ENCODE results near the gene TRRAP.

TRRAP gene

GRCh38 chr7:98992076-98992475 is 113.7 kb downstream of the TRRAP start:
- TF ChIP-seq, protein P1, sequence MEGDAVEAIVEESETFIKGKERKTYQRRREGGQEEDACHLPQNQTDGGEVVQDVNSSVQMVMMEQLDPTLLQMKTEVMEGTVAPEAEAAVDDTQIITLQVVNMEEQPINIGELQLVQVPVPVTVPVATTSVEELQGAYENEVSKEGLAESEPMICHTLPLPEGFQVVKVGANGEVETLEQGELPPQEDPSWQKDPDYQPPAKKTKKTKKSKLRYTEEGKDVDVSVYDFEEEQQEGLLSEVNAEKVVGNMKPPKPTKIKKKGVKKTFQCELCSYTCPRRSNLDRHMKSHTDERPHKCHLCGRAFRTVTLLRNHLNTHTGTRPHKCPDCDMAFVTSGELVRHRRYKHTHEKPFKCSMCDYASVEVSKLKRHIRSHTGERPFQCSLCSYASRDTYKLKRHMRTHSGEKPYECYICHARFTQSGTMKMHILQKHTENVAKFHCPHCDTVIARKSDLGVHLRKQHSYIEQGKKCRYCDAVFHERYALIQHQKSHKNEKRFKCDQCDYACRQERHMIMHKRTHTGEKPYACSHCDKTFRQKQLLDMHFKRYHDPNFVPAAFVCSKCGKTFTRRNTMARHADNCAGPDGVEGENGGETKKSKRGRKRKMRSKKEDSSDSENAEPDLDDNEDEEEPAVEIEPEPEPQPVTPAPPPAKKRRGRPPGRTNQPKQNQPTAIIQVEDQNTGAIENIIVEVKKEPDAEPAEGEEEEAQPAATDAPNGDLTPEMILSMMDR (IDR thresholded peaks at IDR 0.05): no peak
- H2AFZ ChIP-seq: no peak overlapping the region
- no peaks in the 10 kb centered on the region for H3K36me3 ChIP-seq (ENCODE audit: control insufficient read depth, insufficient read depth, low read length)
- H3K27me3 ChIP-seq (ENCODE audit: control insufficient read depth, insufficient read depth, low read length): no peaks in the 10 kb centered on the region
- no peaks in the 10 kb centered on the region for H3K9me3 ChIP-seq (ENCODE audit: control insufficient read depth, low read length)
- H3K27ac ChIP-seq: no peak overlapping the region
- H3K79me2 ChIP-seq: peaks cover 13% of the 10 kb centered on the region
- no peak overlapping the region for H3K4me2 ChIP-seq (ENCODE audit: low read length)
- no peak overlapping the region for H3K9ac ChIP-seq
- no peak overlapping the region for H3K4me3 ChIP-seq (ENCODE audit: low read depth, low read length)
- no peaks in the 10 kb centered on the region for H3K4me1 ChIP-seq

GRCh38 chr7:98993024-98993897 is 114.9 kb downstream of the TRRAP start:
- Histone ChIP-seq H3K4me2 (ENCODE audit: low read length) (no peak overlapping the region), H3K36me3 (ENCODE audit: control insufficient read depth, insufficient read depth, low read length) (no peaks in the 10 kb centered on the region)
- TF ChIP-seq, protein P1 (IDR thresholded peaks at IDR 0.05): no peak

DNA sequence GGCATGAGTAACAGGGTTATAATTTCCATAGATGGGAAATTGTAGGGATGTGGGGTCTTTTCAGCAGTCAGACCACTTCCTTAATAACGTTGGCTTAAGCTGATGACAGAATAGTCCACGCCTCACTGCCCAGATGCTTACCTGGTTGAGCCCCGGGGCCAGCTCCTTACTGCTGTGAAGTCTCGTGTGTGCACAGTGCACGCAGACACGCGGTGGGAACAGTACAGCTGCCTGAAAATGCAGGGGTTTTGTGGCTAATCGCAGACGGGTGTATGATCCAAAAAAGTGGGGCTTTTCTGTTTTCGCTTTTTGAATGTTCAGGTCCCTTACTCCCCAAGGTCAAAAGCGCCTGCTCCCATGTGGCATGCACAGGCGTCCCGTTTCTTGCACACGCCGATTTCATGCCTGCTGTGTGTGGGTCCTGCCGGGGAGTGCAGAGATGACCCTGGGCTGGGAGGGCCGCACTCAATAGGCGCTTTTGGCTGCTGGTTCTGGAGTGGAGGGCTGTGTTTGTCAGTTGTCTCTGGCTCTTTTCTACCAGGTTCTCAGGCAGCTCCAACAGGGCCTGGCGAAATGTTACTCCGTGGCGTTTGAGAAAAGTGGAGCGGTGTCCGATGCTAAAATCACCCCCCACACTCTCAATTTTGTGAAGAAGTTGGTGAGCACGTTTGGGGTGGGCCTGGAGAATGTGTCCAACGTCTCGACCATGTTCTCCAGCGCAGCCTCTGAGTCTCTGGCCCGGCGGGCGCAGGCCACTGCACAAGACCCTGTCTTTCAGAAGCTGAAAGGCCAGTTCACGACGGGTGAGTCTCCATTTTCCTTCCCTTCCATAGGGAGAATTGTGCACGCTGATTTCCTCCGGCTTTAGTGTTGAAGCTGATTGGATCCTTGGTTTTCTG is 116.0 kb downstream of the TRRAP start:
- no peak overlapping the region for H3K4me2 ChIP-seq (ENCODE audit: low read length)
- H3K9ac ChIP-seq: no peak overlapping the region
- no peaks in the 10 kb centered on the region for H3K27me3 ChIP-seq (ENCODE audit: control insufficient read depth, insufficient read depth, low read length)
- H3K36me3 ChIP-seq (ENCODE audit: control insufficient read depth, insufficient read depth, low read length): no peaks in the 10 kb centered on the region
- H3K79me2 ChIP-seq: peaks cover 9% of the 10 kb centered on the region
- TF ChIP-seq, protein P1 (IDR thresholded peaks at IDR 0.05): no peak
- H3K4me3 ChIP-seq (ENCODE audit: low read depth, low read length): no peak overlapping the region
- H3K9me3 ChIP-seq (ENCODE audit: control insufficient read depth, low read length): no peaks in the 10 kb centered on the region
- no peaks in the 10 kb centered on the region for H3K4me1 ChIP-seq
- H3K27ac ChIP-seq: no peak overlapping the region
- no peak overlapping the region for H2AFZ ChIP-seq

More at GRCh38 chr7:98993024-98993897, 114.9 kb downstream of the TRRAP start:
- H3K4me3 ChIP-seq (ENCODE audit: low read depth, low read length): no peak overlapping the region
- H3K9me3 ChIP-seq (ENCODE audit: control insufficient read depth, low read length): no peaks in the 10 kb centered on the region
- H3K27ac ChIP-seq: no peak overlapping the region
- H3K27me3 ChIP-seq (ENCODE audit: control insufficient read depth, insufficient read depth, low read length): no peaks in the 10 kb centered on the region
- H3K9ac ChIP-seq: no peak overlapping the region
- peaks cover 13% of the 10 kb centered on the region for H3K79me2 ChIP-seq
- no peak overlapping the region for H2AFZ ChIP-seq
- no peaks in the 10 kb centered on the region for H3K4me1 ChIP-seq

- TF ChIP-seq, protein P1 (IDR thresholded peaks at IDR 0.05): no peak
- no peak overlapping the region for H2AFZ ChIP-seq
- no peak overlapping the region for H3K9ac ChIP-seq
- H3K79me2 ChIP-seq: peaks cover 9% of the 10 kb centered on the region
- H3K36me3 ChIP-seq (ENCODE audit: control insufficient read depth, insufficient read depth, low read length): no peaks in the 10 kb centered on the region
- H3K27ac ChIP-seq: no peak overlapping the region
- no peaks in the 10 kb centered on the region for H3K27me3 ChIP-seq (ENCODE audit: control insufficient read depth, insufficient read depth, low read length)
- no peaks in the 10 kb centered on the region for H3K4me1 ChIP-seq
- H3K9me3 ChIP-seq (ENCODE audit: control insufficient read depth, low read length): no peaks in the 10 kb centered on the region
- H3K4me2 ChIP-seq (ENCODE audit: low read length): no peak overlapping the region
- no peak overlapping the region for H3K4me3 ChIP-seq (ENCODE audit: low read depth, low read length)
Measured at GRCh38 chr7:98995111-98995510, 116.8 kb downstream of the TRRAP start.

All from parathyroid adenoma (tissue), 2 donors.